Naive thymus-derived CD8-positive, alpha-beta T cell (primary cell): ENCODE measurements around the gene KCNA3. TPM values are rescaled to one million over a fixed set of nuclear protein-coding genes. Genes with fewer than 3 reads are reported as not detected.

Source experiments
- ATAC-seq, 2 donors: fragments of 150-1000 bp; cut with Tn5 transposase in 1 of 2; sonication (Bioruptor Pico), chemical (Tn5 transposase) in 1 of 2; 1 replicate in 1 of 2; 2 replicates in 1 of 2; pipeline ENCODE4 v1.10.0; 2021; ENCODE audit warnings: mild to moderate bottlenecking in 2 of 2, moderate library complexity in 2 of 2
- POLR2A ChIA-PET: fragments of 350-600 bp; sonication (Branson Sonifier 250); formaldehyde crosslinking; loops from one replicate; lab custom pipeline; 2021; ENCODE audit warnings: antibody characterized with exemption; lab: Charles Lee
- DNase-seq, 10 donors: peaks; one replicate each; pipeline versions ENCODE4 v3.0.0 to v3.0.0-alpha.2; 2020 to 2022
- H3K27ac Mint-ChIP-seq, 10 donors: one replicate each; pipeline ENCODE4 v1.8.0; 2020 to 2022; ENCODE audit warnings: mild to moderate bottlenecking in 10 of 10, mixed read lengths in 10 of 10, moderate library complexity in 4 of 10, inconsistent platforms in 1 of 10
- H3K27me3 Mint-ChIP-seq, 5 donors: one replicate each; pipeline ENCODE4 v1.8.0; 2021 to 2022; ENCODE audit warnings: mixed read lengths in 5 of 5
- H3K36me3 Mint-ChIP-seq, 3 donors: one replicate each; pipeline ENCODE4 v1.8.0; 2020 to 2022; ENCODE audit warnings: mixed read lengths in 3 of 3, mild to moderate bottlenecking in 2 of 3, inconsistent platforms in 1 of 3
- H3K4me1 Mint-ChIP-seq, 4 donors: one replicate each; pipeline ENCODE4 v1.8.0; 2021 to 2022; ENCODE audit warnings: mixed read lengths in 4 of 4
- H3K4me3 Mint-ChIP-seq, 10 donors: one replicate each; pipeline ENCODE4 v1.8.0; 2020 to 2022; ENCODE audit warnings: mild to moderate bottlenecking in 10 of 10, mixed read lengths in 10 of 10, moderate library complexity in 6 of 10, inconsistent platforms in 1 of 10
- H3K9me3 Mint-ChIP-seq, 9 donors: one replicate each; pipeline ENCODE4 v1.8.0; 2020 to 2022; ENCODE audit warnings: mixed read lengths in 9 of 9, mild to moderate bottlenecking in 3 of 9, inconsistent platforms in 1 of 9, moderate library complexity in 1 of 9
- polyA plus RNA-seq, 3 donors: library from polyadenylated mRNA; unstranded; fragments of 300-500 nt; fragmentation: Illumina TruSeq; gene quantifications; one replicate each; pipeline ENCODE4 v1.2.3, GENCODE V29; 2021
- total RNA-seq, 8 experiments: library from RNA in 2 of 8; stranded (reverse) in 2 of 8; gene quantifications; one replicate each; pipeline ENCODE4 v1.2.3 and lab custom pipeline; 2021 to 2026

Gene KCNA3
- total and polyA plus RNA-seq, 5 experiments from 2014 or later: 55.6 to 78.7 (median 67.9) TPM

DNA sequence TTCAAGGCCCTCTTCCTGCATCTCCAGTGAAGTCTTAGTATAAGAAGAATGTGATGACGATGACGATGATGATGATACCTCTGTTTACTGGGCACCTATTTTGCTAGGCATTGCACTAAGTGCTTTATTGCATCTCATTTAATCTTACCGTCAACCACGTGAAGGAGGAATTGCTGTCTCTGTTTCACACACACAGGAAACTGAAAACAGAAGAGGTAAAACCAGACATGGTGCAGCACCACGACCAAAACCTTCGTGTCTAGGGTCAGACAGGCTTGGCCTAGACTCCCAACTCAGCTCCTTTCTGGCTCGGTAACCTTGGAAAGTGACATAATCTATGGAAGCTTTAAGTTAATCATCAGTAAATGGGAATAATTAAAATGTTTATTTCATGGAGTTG is 47.9 kb downstream of the KCNA3 start:
- no peak overlapping the region for H3K4me3 Mint-ChIP-seq
- ATAC-seq (no peak), DNase-seq (no peak)
- peaks cover 0 to 4% (median 0%) of the 10 kb centered on the region in 9 donors for H3K9me3 Mint-ChIP-seq
- peaks cover 3 to 11% (median 10%) of the 10 kb centered on the region in 4 donors for H3K4me1 Mint-ChIP-seq
- H3K27me3 Mint-ChIP-seq: no peaks in the 10 kb centered on the region
- peaks cover 0 to 4% (median 0%) of the 10 kb centered on the region in 3 donors for H3K36me3 Mint-ChIP-seq
- POLR2A ChIA-PET: interaction anchor here (1.0 kb wide), 1 partner anchor 47 kb away, joined by 3 read pairs; no protein-coding TSS in a partner anchor
- no peak overlapping the region for H3K27ac Mint-ChIP-seq

Other genes with a start within 250 kb of the KCNA3 start
- not detected for gene PROK1, start 223.8 kb downstream of the KCNA3 start, total RNA-seq
- gene PROK1, start 223.8 kb downstream of the KCNA3 start, polyA plus RNA-seq: not detected
- not detected for gene KCNA10, start 155.8 kb downstream of the KCNA3 start, total RNA-seq
- not detected for gene KCNA10, start 155.8 kb downstream of the KCNA3 start, polyA plus RNA-seq
- under 1 TPM; 0.22 to 0.23 TPM for gene KCNA2, start 68.6 kb downstream of the KCNA3 start, total RNA-seq
- gene KCNA2, start 68.6 kb downstream of the KCNA3 start, polyA plus RNA-seq: not detected
- 100 to 1,000 TPM; 295 to 313 TPM for gene CD53, start 198.2 kb upstream of the KCNA3 start, total RNA-seq
- gene CD53, start 198.2 kb upstream of the KCNA3 start, polyA plus RNA-seq: 100 to 1,000 TPM; 619 to 909 (median 820) TPM